ENCODE data around the gene ADNP. TPM values are rescaled to one million over a fixed set of nuclear protein-coding genes. Genes with fewer than 3 reads are reported as not detected.

The ADNP gene
- total RNA-seq, 1 donor from 2014 or later = 144 TPM

DNA sequence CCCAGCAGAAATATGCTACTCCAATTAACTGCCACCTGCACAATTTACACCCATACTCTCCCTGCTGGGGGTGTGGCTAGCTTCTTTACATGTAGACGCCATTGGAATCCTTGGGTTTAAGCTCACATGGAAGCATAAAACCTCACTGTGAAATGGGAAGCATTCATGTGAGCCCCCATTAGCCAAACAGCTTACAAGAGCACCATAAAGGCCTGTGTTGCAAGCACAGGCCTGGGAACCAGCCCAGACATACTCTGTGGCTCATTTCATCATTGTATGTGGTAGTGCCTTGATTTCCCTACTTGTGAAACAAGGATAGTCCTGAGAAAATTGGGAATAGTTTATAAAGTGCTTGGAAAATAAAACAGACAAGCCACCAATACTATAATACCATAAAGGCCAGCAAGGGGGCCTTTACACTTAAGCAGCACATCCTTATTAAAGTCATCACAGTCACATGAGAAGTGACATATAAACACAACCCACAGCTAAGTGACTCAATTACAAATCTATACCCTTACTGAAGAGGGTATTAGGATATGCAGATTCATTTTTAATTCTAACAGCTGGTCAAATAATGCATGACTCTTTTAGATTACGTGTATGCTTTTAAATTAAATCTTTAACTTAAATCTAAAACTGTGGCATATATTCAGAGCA, 6.8 kb downstream of the ADNP start:
- no peak for DNase-seq (ENCODE audit: low spot score, unreplicated experiment)
- no peak overlapping the region for H3K4me3 Mint-ChIP-seq (ENCODE audit: low read depth)
- TF ChIP-seq, protein P1, sequence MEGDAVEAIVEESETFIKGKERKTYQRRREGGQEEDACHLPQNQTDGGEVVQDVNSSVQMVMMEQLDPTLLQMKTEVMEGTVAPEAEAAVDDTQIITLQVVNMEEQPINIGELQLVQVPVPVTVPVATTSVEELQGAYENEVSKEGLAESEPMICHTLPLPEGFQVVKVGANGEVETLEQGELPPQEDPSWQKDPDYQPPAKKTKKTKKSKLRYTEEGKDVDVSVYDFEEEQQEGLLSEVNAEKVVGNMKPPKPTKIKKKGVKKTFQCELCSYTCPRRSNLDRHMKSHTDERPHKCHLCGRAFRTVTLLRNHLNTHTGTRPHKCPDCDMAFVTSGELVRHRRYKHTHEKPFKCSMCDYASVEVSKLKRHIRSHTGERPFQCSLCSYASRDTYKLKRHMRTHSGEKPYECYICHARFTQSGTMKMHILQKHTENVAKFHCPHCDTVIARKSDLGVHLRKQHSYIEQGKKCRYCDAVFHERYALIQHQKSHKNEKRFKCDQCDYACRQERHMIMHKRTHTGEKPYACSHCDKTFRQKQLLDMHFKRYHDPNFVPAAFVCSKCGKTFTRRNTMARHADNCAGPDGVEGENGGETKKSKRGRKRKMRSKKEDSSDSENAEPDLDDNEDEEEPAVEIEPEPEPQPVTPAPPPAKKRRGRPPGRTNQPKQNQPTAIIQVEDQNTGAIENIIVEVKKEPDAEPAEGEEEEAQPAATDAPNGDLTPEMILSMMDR (IDR thresholded peaks at IDR 0.05; ENCODE audit: unreplicated experiment) = no peak
- no peaks in the 10 kb centered on the region for H3K27me3 Mint-ChIP-seq
- H3K27ac Mint-ChIP-seq = peak overlapping the region; percentile 39
- H3K4me1 Mint-ChIP-seq (ENCODE audit: low read depth) = peaks cover 56% of the 10 kb centered on the region
- peaks cover 24% of the 10 kb centered on the region for H3K36me3 Mint-ChIP-seq (ENCODE audit: insufficient read depth)
- no peaks in the 10 kb centered on the region for H3K9me3 Mint-ChIP-seq (ENCODE audit: low read depth)

DNA sequence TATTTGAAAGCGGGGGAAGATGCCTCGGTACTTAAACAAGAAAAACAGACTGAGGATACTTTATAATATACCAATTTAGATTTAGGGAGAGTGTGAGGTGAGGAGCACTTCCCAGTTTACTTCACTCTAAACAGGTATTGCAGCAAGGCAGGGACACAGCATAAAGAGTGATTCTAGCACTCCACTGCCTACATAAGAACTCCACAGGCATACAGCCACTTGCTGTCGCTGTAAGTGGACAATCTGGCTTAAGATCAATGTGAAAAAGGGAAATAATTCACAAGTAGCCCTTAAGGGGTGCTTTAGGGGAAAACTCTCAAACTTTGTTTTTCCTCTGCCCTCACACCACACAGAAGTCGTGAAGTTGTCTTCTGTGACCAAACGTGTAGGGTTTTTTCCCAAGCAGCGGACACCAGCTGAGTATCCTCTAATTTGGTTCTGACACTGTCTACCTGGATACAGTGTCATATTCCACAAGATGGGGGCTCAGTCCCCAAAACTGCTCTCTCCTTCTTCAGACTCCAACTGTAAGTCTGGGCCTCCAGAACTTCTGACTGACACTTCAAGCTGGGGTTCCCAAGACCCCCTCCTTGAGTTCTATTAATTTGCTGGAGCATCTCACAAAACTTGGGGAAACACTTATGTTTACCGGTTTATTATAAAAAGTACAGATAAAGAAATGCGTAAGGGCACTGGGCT, 9.3 kb downstream of the ADNP start:
- peaks cover 53% of the 10 kb centered on the region for H3K4me1 Mint-ChIP-seq (ENCODE audit: low read depth)
- no peak overlapping the region for H3K4me3 Mint-ChIP-seq (ENCODE audit: low read depth)
- H3K27me3 Mint-ChIP-seq = no peaks in the 10 kb centered on the region
- TF ChIP-seq, protein P1 (IDR thresholded peaks at IDR 0.05; ENCODE audit: unreplicated experiment) = no peak
- peaks cover 10% of the 10 kb centered on the region for H3K36me3 Mint-ChIP-seq (ENCODE audit: insufficient read depth)
- peak overlapping the region; percentile 88 for H3K27ac Mint-ChIP-seq
- no peak for DNase-seq (ENCODE audit: low spot score, unreplicated experiment)
- H3K9me3 Mint-ChIP-seq (ENCODE audit: low read depth) = no peaks in the 10 kb centered on the region

DNA sequence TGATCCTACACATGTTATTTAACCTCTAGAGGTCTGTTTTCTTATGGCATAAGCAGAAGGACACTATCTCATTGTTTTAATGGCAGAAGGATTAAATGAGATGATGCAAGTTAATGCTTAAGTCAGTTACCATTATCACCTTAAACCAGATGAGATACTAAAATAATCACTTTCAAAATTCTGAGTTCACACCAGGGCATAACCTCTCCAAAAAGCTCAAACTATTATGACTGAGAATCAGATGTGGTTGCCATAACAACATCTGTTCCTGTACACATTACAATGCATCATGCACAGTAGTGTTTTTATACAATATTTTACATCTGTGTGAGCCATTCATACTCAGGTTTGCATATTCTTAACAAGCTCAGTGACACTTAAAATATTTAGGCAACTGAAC, 10.2 kb downstream of the ADNP start:
- Mint-ChIP-seq H3K36me3 (ENCODE audit: insufficient read depth) (peaks cover 10% of the 10 kb centered on the region), H3K27ac (peak overlapping the region; percentile 76), H3K4me3 (ENCODE audit: low read depth) (no peak overlapping the region), H3K27me3 (no peaks in the 10 kb centered on the region), H3K9me3 (ENCODE audit: low read depth) (no peaks in the 10 kb centered on the region), H3K4me1 (ENCODE audit: low read depth) (peaks cover 59% of the 10 kb centered on the region)
- TF ChIP-seq, protein P1 (IDR thresholded peaks at IDR 0.05; ENCODE audit: unreplicated experiment) = no peak
- DNase-seq (ENCODE audit: low spot score, unreplicated experiment) = no peak

DNA sequence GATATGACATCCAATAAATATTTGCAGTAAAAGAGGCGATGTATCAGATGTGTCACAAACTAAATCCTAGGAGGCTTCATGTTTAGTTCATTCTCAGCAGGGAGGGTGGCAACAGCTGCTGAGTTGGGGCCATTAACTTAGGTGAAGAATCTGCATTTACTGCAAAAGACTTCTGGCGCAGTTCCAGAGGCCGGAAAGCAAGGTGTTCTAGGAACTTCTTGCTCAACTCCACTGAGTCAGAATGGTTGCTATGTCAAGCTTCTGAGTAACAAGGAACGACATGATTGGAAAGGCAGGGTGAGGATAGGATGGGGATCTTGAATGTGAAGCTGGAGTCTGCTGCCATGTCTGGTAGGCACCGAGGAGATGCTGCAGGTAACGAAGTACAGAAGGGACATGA, 11.7 kb downstream of the ADNP start:
- H3K27me3 Mint-ChIP-seq = no peaks in the 10 kb centered on the region
- peaks cover 55% of the 10 kb centered on the region for H3K4me1 Mint-ChIP-seq (ENCODE audit: low read depth)
- TF ChIP-seq, protein P1 (IDR thresholded peaks at IDR 0.05; ENCODE audit: unreplicated experiment) = no peak
- no peaks in the 10 kb centered on the region for H3K9me3 Mint-ChIP-seq (ENCODE audit: low read depth)
- H3K36me3 Mint-ChIP-seq (ENCODE audit: insufficient read depth) = peaks cover 9% of the 10 kb centered on the region
- H3K27ac Mint-ChIP-seq = peak overlapping the region; percentile 91
- no peak for DNase-seq (ENCODE audit: low spot score, unreplicated experiment)
- H3K4me3 Mint-ChIP-seq (ENCODE audit: low read depth) = no peak overlapping the region

DNA sequence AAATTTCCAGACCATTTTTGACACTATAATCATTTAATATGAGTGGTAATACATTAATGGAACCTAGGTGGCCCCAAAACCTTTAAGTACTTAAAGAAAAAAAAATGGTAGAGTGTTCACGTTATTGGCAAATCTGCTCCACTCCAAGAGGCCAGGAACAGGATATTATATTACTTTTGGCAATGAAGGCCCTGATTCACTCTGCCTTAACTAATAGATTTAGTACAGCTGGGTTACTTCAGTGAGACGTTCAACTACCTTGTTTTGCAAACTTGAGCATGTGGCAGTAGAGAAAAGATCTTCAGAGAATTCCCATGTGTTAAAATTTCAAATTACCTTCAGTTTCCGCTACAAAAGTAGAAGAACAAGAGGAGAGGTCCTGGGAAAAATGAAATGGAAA, 12.8 kb downstream of the ADNP start:
- DNase-seq (ENCODE audit: low spot score, unreplicated experiment) = no peak
- peaks cover 63% of the 10 kb centered on the region for H3K4me1 Mint-ChIP-seq (ENCODE audit: low read depth)
- no peak overlapping the region for H3K4me3 Mint-ChIP-seq (ENCODE audit: low read depth)
- H3K27me3 Mint-ChIP-seq = no peaks in the 10 kb centered on the region
- H3K9me3 Mint-ChIP-seq (ENCODE audit: low read depth) = no peaks in the 10 kb centered on the region
- TF ChIP-seq, protein P1 (IDR thresholded peaks at IDR 0.05; ENCODE audit: unreplicated experiment) = no peak
- H3K36me3 Mint-ChIP-seq (ENCODE audit: insufficient read depth) = peaks cover 9% of the 10 kb centered on the region
- peak overlapping the region; percentile 12 for H3K27ac Mint-ChIP-seq
